ACHN (cell line): ENCODE measurements around the gene UBD.
A peak's percentile ranks its signal among the peaks of the same experiment; 100 is the strongest.

Source experiments
- DNase-seq: peaks from one replicate; pipeline ENCODE4 v3.0.0-alpha.2; 2015
- in situ Hi-C: cut with HindIII; loops from 2 replicates; pipeline ENCODE4 v1.10.0; 2017; ENCODE audit warnings: low sequenced_read_pairs, low pct_ligation_motif_present, low pct_unique_long_range_greater_than_20kb

Gene UBD

GRCh38 chr6:29559524-29560287 is at the start of gene UBD:
Gene UBD, minus strand, starts transcription at chr6:29559732. Its CDS starts 31 bp downstream, at chr6:29559701.
- in situ Hi-C loops, result no loop called here
- no peak for DNase-seq

GRCh38 chr6:29608131-29608530 is 48.6 kb upstream of the UBD start:
- in situ Hi-C loops, result no loop called here
- no peak for DNase-seq

- in situ Hi-C loops, result no loop called here
- no peak for DNase-seq
Observed at GRCh38 chr6:29603930-29604329, 44.4 kb upstream of the UBD start.

GRCh38 chr6:29603456-29603855 is 43.9 kb upstream of the UBD start:
- in situ Hi-C loops, result no loop called here
- DNase-seq, result no peak

- peak; percentile 39 for DNase-seq
- in situ Hi-C loops, result no loop called here
Observed at GRCh38 chr6:29602564-29603361, 43.2 kb upstream of the UBD start.

DNA sequence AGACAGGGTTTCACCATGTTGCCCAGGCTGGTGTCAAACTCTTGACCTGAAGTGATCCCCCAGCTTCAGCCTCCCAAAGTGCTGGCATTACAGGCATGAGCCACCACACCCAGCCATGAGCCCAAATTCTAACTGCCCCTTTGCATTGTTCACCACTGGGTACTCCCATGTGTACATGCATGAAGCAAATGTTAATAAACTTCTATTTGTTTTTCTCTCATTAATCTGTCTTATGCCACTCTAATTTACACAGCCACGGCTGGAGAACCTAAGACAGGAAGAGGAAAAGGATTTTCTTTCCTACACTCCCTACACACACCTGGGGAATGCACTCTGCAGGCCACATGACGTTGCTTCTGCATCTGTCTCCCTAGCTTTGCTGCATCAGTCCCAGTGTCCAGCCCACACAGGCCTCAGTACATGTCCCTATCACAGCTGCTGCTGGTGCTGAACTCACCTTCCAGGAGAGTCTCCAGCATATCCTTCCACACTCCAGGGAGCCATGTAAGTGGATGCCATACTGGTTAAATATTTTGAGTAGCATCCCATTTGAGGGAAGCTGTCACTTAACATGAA is 38.7 kb upstream of the UBD start:
- in situ Hi-C loops, result no loop called here
- DNase-seq, result no peak

DNA sequence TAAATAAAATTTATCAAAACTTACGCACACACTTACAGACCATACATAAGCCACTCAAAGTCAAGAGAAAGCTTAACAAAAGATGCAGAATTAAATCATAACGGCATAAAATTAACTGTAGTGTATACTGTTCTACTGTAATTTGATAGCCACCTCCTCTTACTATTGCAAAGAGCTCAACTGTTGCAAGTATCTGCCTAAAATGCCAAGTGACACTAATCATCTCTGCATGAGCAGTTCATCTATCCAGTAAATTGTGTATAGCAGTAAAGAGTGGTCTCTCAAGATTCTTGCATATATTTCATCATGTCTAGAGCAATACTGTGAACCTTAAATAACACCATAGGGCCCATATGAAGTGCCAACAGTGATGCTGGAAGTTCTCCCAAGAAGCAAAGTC is 37.7 kb upstream of the UBD start:
- in situ Hi-C loops, result no loop called here
- DNase-seq, result no peak

GRCh38 chr6:29596381-29596900 is 36.9 kb upstream of the UBD start:
- DNase-seq, result no peak
- in situ Hi-C loops, result no loop called here

- no peak for DNase-seq
- in situ Hi-C loops, result no loop called here
Observed at GRCh38 chr6:29593199-29593855, 33.8 kb upstream of the UBD start.

- in situ Hi-C loops, result no loop called here
- no peak for DNase-seq
Observed at GRCh38 chr6:29591677-29592076, 32.1 kb upstream of the UBD start.

GRCh38 chr6:29590218-29590808 is 30.8 kb upstream of the UBD start:
- DNase-seq, result no peak
- in situ Hi-C loops, result no loop called here

- in situ Hi-C loops, result no loop called here
- DNase-seq, result peak; percentile 37
Observed at GRCh38 chr6:29589423-29590048, 30.0 kb upstream of the UBD start.

GRCh38 chr6:29584821-29585220 is 25.3 kb upstream of the UBD start, which contains the start of gene OR2H2:
Gene OR2H2, plus strand, starts transcription at chr6:29585121. Its CDS starts 2,824 bp downstream, at chr6:29587945.
- in situ Hi-C loops, result no loop called here
- no peak for DNase-seq

DNA sequence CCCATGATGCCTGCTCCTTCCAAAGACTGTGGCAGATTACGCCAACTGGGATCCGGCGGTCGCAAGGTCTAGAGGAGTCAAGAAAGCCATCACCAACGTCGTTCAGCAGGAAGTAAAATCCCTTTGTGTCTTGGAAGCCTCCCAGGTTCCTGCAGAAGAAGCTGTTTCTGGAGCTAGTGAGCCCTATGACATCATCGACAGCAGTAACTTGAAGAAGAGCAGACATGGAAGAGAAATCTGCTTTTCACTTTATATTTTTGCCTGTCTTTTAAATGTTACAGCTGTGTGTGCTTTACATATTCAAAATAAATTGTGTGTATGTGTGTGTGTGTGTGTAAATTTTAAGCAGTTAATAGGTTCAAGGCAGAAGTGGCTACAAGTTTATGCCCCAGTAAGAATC is 18.0 kb upstream of the UBD start:
- no peak for DNase-seq
- in situ Hi-C loops, result no loop called here

DNA sequence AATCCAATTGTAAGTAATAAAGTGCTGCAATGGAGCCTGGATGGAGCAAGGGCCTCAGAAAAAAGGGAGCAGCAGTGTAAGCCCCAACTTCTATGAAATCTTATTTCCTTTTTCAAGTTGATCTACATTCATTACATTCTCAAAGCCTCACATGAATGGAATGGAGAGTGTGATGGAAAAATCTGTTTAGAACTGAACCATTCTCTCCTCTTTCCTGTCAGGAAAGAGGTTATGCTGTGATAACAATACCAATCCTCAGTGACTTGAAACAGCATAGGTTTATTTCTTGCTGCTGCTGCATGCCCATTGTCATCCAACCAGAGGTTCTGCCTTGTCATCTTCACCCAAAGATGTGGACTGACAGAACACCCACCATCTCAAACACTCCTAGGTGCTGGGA is 16.5 kb upstream of the UBD start:
- no peak for DNase-seq
- in situ Hi-C loops, result no loop called here

DNA sequence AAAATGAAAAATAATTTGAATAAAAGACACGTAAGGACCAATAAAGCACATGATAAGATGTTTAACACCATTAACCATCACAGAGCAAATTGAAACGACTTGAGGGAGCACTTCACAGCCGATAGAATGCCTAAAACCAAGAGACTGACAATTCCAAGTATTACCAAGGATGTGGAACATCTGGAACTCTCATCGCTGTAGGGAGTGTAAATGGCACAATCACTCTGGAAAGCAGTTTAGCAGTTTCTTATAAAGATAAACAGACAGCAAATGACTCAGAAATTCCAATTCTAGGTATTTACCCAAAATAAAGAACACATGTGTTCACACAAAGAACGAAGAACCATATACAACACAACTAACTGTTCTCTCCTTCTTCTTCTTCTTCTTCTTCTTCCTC is 8.5 kb upstream of the UBD start:
- in situ Hi-C loops, result no loop called here

GRCh38 chr6:29567541-29567940 is 8.0 kb upstream of the UBD start:
- DNase-seq, result no peak
- in situ Hi-C loops, result no loop called here

More for the DNA sequence above, 8.5 kb upstream of the UBD start:
- no peak for DNase-seq

- no peak for DNase-seq
- in situ Hi-C loops, result no loop called here
Observed at GRCh38 chr6:29566856-29567255, 7.3 kb upstream of the UBD start.
